WTC11 (cell line): ENCODE results near the gene PAXIP1. TPM values are rescaled to one million over a fixed set of nuclear protein-coding genes. Genes with fewer than 3 reads are reported as not detected.
A peak's percentile ranks its signal among the peaks of the same experiment; 100 is the strongest.

Source experiments
- ATAC-seq: fragments of 200-7000 bp; cut with Tn5 transposase; 2 replicates; pipeline ENCODE4 v1.10.0; 2021; ENCODE audit warnings: mild to moderate bottlenecking, moderate library complexity
- CTCF ChIA-PET: fragments of 300-600 bp; sonication (Branson Sonifier 250); formaldehyde crosslinking; loops from one replicate; lab custom pipeline; 2021; ENCODE audit warnings: antibody characterized with exemption; lab: Charles Lee
- POLR2A ChIA-PET: fragments of 350-600 bp; sonication (Branson Sonifier 250); formaldehyde crosslinking; loops from one replicate; lab custom pipeline; 2021; ENCODE audit warnings: antibody characterized with exemption; lab: Charles Lee
- DNase-seq: peaks from one replicate; pipeline ENCODE4 v3.0.0; 2021; ENCODE audit warnings: low spot score
- H3K27ac Mint-ChIP-seq: 2 replicates; pipeline ENCODE4 v1.8.0; 2021; ENCODE audit warnings: mixed read lengths
- H3K27me3 Mint-ChIP-seq: 2 replicates; pipeline ENCODE4 v1.8.0; 2021; ENCODE audit warnings: low read depth, mild to moderate bottlenecking, moderate library complexity, mixed read lengths
- H3K36me3 Mint-ChIP-seq: 2 replicates; pipeline ENCODE4 v1.8.0; 2021; ENCODE audit warnings: mixed read lengths
- H3K4me1 Mint-ChIP-seq: 2 replicates; pipeline ENCODE4 v1.8.0; 2022; ENCODE audit warnings: mixed read lengths
- H3K4me3 Mint-ChIP-seq: 2 replicates; pipeline ENCODE4 v1.8.0; 2021; ENCODE audit warnings: mild to moderate bottlenecking, moderate library complexity, mixed read lengths
- H3K9me3 Mint-ChIP-seq: 2 replicates; pipeline ENCODE4 v1.8.0; 2021; ENCODE audit warnings: mixed read lengths
- ATF3 ChIP-seq: sonication (generic); formaldehyde crosslinking; conservative IDR thresholded peaks from 2 replicates; pipeline ENCODE4 v1.8.1; 2022; ENCODE audit warnings: mild to moderate bottlenecking, missing genetic modification reagents
- CREM ChIP-seq: sonication (generic); formaldehyde crosslinking; IDR thresholded peaks from 2 replicates; pipeline ENCODE4 v1.8.1; 2022; ENCODE audit warnings: mild to moderate bottlenecking, missing genetic modification reagents, moderate library complexity
- FOXJ3 ChIP-seq: sonication (generic); formaldehyde crosslinking; IDR thresholded peaks from 2 replicates; pipeline ENCODE4 v1.9.0; 2021; ENCODE audit warnings: missing genetic modification reagents, mild to moderate bottlenecking, borderline replicate concordance
- FOXP1 ChIP-seq: sonication (generic); formaldehyde crosslinking; IDR thresholded peaks from 2 replicates; pipeline ENCODE4 v1.8.0; 2022; ENCODE audit warnings: missing genetic modification reagents, mild to moderate bottlenecking, moderate library complexity, borderline replicate concordance
- GABPB1 ChIP-seq: sonication (generic); formaldehyde crosslinking; IDR thresholded peaks from 2 replicates; pipeline ENCODE4 v1.8.1; 2023; ENCODE audit warnings: mild to moderate bottlenecking, missing genetic modification reagents
- NR1H2 ChIP-seq: sonication (generic); formaldehyde crosslinking; IDR thresholded peaks from 2 replicates; pipeline ENCODE4 v1.9.0; 2021; ENCODE audit warnings: mild to moderate bottlenecking, moderate library complexity, missing genetic modification reagents
- RELA ChIP-seq: sonication (generic); formaldehyde crosslinking; IDR thresholded peaks from 2 replicates; pipeline ENCODE4 v1.8.1; 2022; ENCODE audit warnings: missing genetic modification reagents, mild to moderate bottlenecking, borderline replicate concordance
- SMAD3 ChIP-seq: sonication (generic); formaldehyde crosslinking; IDR thresholded peaks from 2 replicates; pipeline ENCODE4 v1.8.0; 2022; ENCODE audit warnings: missing genetic modification reagents, mild to moderate bottlenecking, borderline replicate concordance
- SP1 ChIP-seq: sonication (generic); formaldehyde crosslinking; conservative IDR thresholded peaks from 2 replicates; pipeline ENCODE4 v1.8.1; 2022; ENCODE audit warnings: missing genetic modification reagents
- TEAD1 ChIP-seq: sonication (generic); formaldehyde crosslinking; IDR thresholded peaks from 2 replicates; pipeline ENCODE4 v1.8.0; 2022; ENCODE audit warnings: mild to moderate bottlenecking, missing genetic modification reagents
- TEAD4 ChIP-seq: sonication (generic); formaldehyde crosslinking; IDR thresholded peaks from 2 replicates; pipeline ENCODE4 v1.8.0; 2022; ENCODE audit warnings: mild to moderate bottlenecking, missing genetic modification reagents
- ZBTB43 ChIP-seq: sonication (generic); formaldehyde crosslinking; IDR thresholded peaks from 2 replicates; pipeline ENCODE4 v1.8.1; 2023; ENCODE audit warnings: mild to moderate bottlenecking, missing genetic modification reagents
- ZNF138 ChIP-seq: sonication (generic); formaldehyde crosslinking; conservative IDR thresholded peaks from 2 replicates; pipeline ENCODE4 v1.8.1; 2022; ENCODE audit warnings: mild to moderate bottlenecking, moderate library complexity, missing genetic modification reagents
- ZNF232 ChIP-seq: sonication (generic); formaldehyde crosslinking; IDR thresholded peaks from 2 replicates; pipeline ENCODE4 v1.8.0; 2022; ENCODE audit warnings: mild to moderate bottlenecking, missing genetic modification reagents
- ZNF416 ChIP-seq: fragments of 250-450 bp; sonication (Bioruptor Pico); IDR thresholded peaks from 2 replicates; pipeline ENCODE4 v1.9.0; 2021; ENCODE audit warnings: mild to moderate bottlenecking, inconsistent platforms
- total RNA-seq: library from RNA; stranded (reverse); gene quantifications from 3 replicates; pipeline ENCODE4 v1.2.3, GENCODE V29; 2021
- TF ChIP-seq, protein P1 (sequence below): fragments of 250-450 bp; sonication (Bioruptor Pico); IDR thresholded peaks from 2 replicates; pipeline ENCODE4 v1.9.0; 2021; ENCODE audit warnings: mild to moderate bottlenecking
- TF ChIP-seq, protein P2 (sequence below): fragments of 250-450 bp; sonication (Bioruptor Pico); IDR thresholded peaks from 2 replicates; pipeline ENCODE4 v1.8.0; 2021; ENCODE audit warnings: mild to moderate bottlenecking
- TF ChIP-seq, protein P3 (sequence below): sonication (generic); formaldehyde crosslinking; IDR thresholded peaks from 2 replicates; pipeline ENCODE4 v1.8.1; 2023; ENCODE audit warnings: mild to moderate bottlenecking, missing genetic modification reagents, moderate library complexity
- TF ChIP-seq, protein P4 (sequence below): sonication (generic); formaldehyde crosslinking; IDR thresholded peaks from 2 replicates; pipeline ENCODE4 v1.8.0; 2022; ENCODE audit warnings: mild to moderate bottlenecking, missing genetic modification reagents
- TF ChIP-seq, protein P5 (sequence below): sonication (generic); formaldehyde crosslinking; IDR thresholded peaks from 2 replicates; pipeline ENCODE4 v1.8.0; 2022; ENCODE audit warnings: mild to moderate bottlenecking, missing genetic modification reagents
- TF ChIP-seq, protein P6 (sequence below): sonication (generic); formaldehyde crosslinking; IDR thresholded peaks from 2 replicates; pipeline ENCODE4 v1.8.0; 2022; ENCODE audit warnings: missing genetic modification reagents

The PAXIP1 gene
- total RNA-seq, 1 experiment from 2014 or later = 34.1 TPM

DNA sequence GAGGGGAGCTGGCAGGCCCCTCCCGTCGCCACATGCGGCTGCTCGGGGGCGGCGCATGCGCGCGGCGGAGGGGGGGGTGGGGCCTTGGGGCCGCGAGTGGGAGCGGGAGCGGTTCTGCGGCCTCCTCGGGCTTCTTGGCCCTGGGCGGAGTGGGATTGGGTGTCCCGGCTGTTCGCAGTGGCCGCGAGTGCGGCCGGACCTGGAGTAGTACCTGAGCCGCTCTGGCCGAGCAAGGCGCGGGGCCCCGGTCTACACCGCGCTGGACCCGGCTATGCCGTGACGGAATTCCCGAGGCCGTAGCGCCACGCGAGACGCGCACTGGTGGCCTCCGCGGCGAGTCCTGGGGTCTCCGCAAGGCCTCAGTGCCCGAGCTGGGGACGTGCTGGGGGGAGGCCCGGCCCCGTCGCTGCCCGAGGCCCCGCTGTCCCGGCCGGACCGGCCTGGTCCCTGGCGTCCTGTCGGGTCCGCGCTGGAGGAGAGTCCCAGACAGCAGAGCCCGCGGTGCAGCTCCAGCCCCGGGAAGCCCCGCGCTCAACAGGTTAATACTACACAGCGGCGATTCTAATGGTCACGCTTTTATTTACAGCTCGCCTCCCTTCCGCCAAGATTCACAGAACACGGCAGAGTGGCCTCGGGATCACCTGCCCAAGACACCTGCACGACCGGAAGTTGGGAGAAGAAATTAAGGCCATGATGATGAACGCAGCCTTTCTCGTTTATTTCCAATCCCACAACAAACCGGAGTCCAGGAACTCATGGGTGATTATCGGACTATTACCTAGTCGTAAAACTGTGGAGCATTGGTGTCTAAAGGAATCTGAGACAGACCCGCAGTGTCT is 671 bp upstream of the PAXIP1 start (continued):
- no peak for TF ChIP-seq ATF3 (CRISPR knock-in tag)
- no peak for TF ChIP-seq ZBTB43
- no peak for TF ChIP-seq ZNF138 (CRISPR knock-in tag)
- 0 out of 2 replicates have a peak, but pooled peaks have one; percentile 46 for TF ChIP-seq CREM (CRISPR knock-in tag)
- peak; percentile 60; the same call in 1 of the 2 replicates for TF ChIP-seq SMAD3 (CRISPR knock-in tag)
- TF ChIP-seq, protein P1, sequence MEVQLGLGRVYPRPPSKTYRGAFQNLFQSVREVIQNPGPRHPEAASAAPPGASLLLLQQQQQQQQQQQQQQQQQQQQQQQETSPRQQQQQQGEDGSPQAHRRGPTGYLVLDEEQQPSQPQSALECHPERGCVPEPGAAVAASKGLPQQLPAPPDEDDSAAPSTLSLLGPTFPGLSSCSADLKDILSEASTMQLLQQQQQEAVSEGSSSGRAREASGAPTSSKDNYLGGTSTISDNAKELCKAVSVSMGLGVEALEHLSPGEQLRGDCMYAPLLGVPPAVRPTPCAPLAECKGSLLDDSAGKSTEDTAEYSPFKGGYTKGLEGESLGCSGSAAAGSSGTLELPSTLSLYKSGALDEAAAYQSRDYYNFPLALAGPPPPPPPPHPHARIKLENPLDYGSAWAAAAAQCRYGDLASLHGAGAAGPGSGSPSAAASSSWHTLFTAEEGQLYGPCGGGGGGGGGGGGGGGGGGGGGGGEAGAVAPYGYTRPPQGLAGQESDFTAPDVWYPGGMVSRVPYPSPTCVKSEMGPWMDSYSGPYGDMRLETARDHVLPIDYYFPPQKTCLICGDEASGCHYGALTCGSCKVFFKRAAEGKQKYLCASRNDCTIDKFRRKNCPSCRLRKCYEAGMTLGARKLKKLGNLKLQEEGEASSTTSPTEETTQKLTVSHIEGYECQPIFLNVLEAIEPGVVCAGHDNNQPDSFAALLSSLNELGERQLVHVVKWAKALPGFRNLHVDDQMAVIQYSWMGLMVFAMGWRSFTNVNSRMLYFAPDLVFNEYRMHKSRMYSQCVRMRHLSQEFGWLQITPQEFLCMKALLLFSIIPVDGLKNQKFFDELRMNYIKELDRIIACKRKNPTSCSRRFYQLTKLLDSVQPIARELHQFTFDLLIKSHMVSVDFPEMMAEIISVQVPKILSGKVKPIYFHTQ = no peak
- TF ChIP-seq, protein P2, sequence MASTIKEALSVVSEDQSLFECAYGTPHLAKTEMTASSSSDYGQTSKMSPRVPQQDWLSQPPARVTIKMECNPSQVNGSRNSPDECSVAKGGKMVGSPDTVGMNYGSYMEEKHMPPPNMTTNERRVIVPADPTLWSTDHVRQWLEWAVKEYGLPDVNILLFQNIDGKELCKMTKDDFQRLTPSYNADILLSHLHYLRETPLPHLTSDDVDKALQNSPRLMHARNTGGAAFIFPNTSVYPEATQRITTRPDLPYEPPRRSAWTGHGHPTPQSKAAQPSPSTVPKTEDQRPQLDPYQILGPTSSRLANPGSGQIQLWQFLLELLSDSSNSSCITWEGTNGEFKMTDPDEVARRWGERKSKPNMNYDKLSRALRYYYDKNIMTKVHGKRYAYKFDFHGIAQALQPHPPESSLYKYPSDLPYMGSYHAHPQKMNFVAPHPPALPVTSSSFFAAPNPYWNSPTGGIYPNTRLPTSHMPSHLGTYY (CRISPR knock-in tag) = no peak
- 0 out of 2 replicates have a peak, but pooled peaks have one; percentile 22 for TF ChIP-seq GABPB1 (CRISPR knock-in tag)
- TF ChIP-seq ZNF416 (CRISPR knock-in tag) = no peak
- TF ChIP-seq TEAD1 (CRISPR knock-in tag) = peak; percentile 59
- 0 out of 2 replicates have a peak, but pooled peaks have one; percentile 38 for TF ChIP-seq ZNF232 (CRISPR knock-in tag)
- no peak for TF ChIP-seq RELA
- peak; percentile 58; the same call in 1 of the 2 replicates for TF ChIP-seq SP1 (CRISPR knock-in tag)
- 0 out of 2 replicates have a peak, but pooled peaks have one; percentile 45 for TF ChIP-seq TEAD4 (CRISPR knock-in tag)
- TF ChIP-seq FOXJ3 = no peak
- peak; percentile 63; the same call in 1 of the 2 replicates for TF ChIP-seq FOXP1
- TF ChIP-seq, protein P3, sequence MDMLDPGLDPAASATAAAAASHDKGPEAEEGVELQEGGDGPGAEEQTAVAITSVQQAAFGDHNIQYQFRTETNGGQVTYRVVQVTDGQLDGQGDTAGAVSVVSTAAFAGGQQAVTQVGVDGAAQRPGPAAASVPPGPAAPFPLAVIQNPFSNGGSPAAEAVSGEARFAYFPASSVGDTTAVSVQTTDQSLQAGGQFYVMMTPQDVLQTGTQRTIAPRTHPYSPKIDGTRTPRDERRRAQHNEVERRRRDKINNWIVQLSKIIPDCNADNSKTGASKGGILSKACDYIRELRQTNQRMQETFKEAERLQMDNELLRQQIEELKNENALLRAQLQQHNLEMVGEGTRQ (CRISPR knock-in tag) = 0 out of 2 replicates have a peak, but pooled peaks have one; percentile 17
- TF ChIP-seq, all 79 proteins: peak for 19

- H3K4me1 Mint-ChIP-seq = peaks cover 18% of the 10 kb centered on the region
- H3K9me3 Mint-ChIP-seq = no peaks in the 10 kb centered on the region
- peak; percentile 46 for ATAC-seq
- no peak overlapping the region for H3K4me3 Mint-ChIP-seq
- no peak overlapping the region for H3K27ac Mint-ChIP-seq
- peak; percentile 54 for DNase-seq
- ChIA-PET POLR2A (no interaction called here), CTCF (interaction anchor here (1.6 kb wide), 1 partner anchor 343 kb away, joined by 3 read pairs; no protein-coding TSS in a partner anchor)
- TF ChIP-seq, protein P4, sequence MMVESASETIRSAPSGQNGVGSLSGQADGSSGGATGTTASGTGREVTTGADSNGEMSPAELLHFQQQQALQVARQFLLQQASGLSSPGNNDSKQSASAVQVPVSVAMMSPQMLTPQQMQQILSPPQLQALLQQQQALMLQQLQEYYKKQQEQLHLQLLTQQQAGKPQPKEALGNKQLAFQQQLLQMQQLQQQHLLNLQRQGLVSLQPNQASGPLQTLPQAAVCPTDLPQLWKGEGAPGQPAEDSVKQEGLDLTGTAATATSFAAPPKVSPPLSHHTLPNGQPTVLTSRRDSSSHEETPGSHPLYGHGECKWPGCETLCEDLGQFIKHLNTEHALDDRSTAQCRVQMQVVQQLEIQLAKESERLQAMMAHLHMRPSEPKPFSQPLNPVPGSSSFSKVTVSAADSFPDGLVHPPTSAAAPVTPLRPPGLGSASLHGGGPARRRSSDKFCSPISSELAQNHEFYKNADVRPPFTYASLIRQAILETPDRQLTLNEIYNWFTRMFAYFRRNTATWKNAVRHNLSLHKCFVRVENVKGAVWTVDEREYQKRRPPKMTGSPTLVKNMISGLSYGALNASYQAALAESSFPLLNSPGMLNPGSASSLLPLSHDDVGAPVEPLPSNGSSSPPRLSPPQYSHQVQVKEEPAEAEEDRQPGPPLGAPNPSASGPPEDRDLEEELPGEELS (CRISPR knock-in tag) = 0 out of 2 replicates have a peak, but pooled peaks have one; percentile 20
- no peak for TF ChIP-seq NR1H2
- TF ChIP-seq, protein P5, sequence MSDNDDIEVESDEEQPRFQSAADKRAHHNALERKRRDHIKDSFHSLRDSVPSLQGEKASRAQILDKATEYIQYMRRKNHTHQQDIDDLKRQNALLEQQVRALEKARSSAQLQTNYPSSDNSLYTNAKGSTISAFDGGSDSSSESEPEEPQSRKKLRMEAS = no peak
- TF ChIP-seq, protein P6, sequence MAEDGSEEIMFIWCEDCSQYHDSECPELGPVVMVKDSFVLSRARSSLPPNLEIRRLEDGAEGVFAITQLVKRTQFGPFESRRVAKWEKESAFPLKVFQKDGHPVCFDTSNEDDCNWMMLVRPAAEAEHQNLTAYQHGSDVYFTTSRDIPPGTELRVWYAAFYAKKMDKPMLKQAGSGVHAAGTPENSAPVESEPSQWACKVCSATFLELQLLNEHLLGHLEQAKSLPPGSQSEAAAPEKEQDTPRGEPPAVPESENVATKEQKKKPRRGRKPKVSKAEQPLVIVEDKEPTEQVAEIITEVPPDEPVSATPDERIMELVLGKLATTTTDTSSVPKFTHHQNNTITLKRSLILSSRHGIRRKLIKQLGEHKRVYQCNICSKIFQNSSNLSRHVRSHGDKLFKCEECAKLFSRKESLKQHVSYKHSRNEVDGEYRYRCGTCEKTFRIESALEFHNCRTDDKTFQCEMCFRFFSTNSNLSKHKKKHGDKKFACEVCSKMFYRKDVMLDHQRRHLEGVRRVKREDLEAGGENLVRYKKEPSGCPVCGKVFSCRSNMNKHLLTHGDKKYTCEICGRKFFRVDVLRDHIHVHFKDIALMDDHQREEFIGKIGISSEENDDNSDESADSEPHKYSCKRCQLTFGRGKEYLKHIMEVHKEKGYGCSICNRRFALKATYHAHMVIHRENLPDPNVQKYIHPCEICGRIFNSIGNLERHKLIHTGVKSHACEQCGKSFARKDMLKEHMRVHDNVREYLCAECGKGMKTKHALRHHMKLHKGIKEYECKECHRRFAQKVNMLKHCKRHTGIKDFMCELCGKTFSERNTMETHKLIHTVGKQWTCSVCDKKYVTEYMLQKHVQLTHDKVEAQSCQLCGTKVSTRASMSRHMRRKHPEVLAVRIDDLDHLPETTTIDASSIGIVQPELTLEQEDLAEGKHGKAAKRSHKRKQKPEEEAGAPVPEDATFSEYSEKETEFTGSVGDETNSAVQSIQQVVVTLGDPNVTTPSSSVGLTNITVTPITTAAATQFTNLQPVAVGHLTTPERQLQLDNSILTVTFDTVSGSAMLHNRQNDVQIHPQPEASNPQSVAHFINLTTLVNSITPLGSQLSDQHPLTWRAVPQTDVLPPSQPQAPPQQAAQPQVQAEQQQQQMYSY (CRISPR knock-in tag) = no peak
- H3K27me3 Mint-ChIP-seq = no peaks in the 10 kb centered on the region
- peaks cover 6% of the 10 kb centered on the region for H3K36me3 Mint-ChIP-seq
Observed at GRCh38 chr7:155002411-155003091, 373 bp downstream of the PAXIP1 start.
